Stimulated activated CD8-positive, alpha-beta memory T cell treated with anti-CD3 and anti-CD28 coated beads, Interleukin-7, amount 100 ng/mL, for 48 hours (primary cell): Measurements from ENCODE around the gene AP1S1.
A peak's percentile ranks its signal among the peaks of the same experiment; 100 is the strongest.

Experiments used
- DNase-seq, 2 donors: peaks; one replicate each; pipeline ENCODE4 v3.0.0-alpha.2; 2020; ENCODE audit warnings: low read depth in 1 of 2; ENCODE audit errors: extremely low read depth in 1 of 2

The AP1S1 gene

GRCh38 chr7:101169838-101170551, 15.7 kb downstream of the AP1S1 start:
- DNase-seq, result peak; percentile 53 to 68

DNA sequence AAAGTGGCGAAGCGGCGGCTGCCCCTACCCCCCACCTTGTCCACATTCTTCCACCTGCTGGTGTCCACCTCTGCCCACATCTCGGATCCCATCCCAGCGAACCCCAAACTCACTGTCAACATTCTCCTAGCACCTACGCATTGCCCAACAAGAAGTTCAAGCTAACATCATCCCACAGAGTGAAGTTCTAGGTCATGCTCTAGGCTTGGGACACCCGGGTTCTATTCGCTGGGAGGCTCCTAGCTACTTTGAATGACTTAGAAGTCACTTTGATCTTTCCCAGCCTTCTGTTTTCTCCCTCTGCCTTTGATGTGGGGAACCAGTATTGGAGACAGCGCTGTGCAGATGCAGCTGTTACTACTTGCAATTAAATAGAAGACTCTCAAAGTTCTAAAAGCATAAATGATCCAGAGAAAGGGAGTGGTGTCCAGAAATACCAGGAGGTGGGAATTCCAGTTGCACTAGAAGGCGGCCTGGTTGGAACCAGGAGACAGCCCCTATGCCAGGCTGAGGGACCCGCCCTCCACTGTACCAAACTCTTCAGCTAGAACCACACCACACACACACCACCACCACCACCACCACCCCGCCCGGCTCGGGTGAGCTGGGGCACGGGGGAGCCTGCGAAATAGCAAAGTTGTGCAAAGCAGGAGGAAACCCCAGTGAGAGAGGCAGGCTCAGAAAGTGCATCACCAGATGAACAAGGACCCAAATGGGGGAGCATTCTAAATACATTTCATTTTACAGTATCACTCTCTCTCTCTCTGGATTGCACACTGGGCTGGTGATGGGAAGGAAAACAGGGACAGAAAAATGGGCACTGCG, 16.6 kb downstream of the AP1S1 start:
- DNase-seq, result no peak

DNA sequence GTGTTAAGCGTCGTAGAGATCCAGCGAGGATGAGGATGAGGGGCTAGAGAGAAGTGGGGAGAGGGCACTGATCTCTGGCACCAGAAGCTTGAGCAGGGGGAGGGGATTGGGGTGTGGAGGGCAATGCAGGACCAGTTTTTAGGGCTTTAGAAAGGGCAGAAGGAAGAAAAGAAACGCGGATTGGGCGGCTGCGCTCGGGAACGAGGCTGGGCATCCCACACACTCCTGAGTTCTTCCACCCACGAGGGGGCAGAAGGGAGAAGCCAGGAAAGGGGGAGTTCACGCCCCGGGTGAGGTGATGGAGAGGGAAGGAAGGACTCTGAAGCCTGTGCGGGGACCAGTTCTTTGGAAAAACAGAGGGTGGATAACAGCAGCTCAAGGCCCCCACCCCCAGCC, 17.2 kb downstream of the AP1S1 start:
- DNase-seq, result no peak

GRCh38 chr7:101172005-101172853, 18.0 kb downstream of the AP1S1 start:
- DNase-seq, result no peak

DNA sequence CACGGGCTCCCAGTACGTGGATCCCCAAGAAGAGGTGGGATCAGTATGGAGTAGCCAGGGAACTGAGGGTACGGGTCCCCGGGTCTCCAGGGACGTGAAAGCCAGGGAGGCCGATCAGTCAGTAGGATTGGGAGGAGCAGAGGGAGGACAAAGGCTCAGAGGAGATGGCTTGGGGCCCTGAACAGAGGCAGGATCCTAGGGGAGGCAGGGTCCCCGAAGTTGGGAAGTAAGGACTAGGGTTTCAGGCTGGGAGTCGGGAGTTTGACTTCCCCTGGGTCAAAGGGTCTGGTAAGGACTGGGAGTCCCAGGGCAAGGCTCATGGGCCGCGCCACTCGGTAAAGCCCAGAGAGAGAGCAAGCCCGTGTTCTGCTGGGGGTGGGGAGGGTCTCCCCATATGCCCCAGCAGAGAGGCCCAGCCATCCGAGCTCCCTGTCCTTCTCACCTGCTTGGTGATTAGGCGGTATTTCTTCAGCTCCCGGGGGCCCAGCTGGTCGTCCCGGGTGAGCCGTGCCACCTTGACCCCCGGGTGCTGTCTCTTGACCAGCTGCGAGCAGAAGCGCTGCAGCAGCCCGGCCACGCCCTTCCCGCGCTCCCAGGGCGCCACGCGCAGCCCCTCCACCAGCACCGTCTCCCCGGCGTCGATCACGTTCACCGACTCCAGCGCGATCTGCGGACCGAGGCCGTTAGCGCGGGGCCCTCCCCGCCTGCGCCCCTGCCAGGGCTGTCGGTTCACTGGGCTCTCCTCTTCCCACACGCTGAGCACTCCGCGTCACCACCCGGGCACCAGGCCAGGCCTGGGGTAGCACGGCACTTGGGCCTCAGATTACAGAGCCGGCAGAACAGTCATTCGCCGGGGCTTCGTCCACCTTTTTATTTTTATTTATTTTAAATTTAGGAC, 18.8 kb downstream of the AP1S1 start:
- DNase-seq, result no peak

GRCh38 chr7:101173752-101174244, 19.5 kb downstream of the AP1S1 start:
- peak in 1 of 2 donors; percentile 32 for DNase-seq

GRCh38 chr7:101174322-101174854, 20.1 kb downstream of the AP1S1 start:
- DNase-seq, result no peak

GRCh38 chr7:101175664-101176063, 21.4 kb downstream of the AP1S1 start:
- no peak for DNase-seq

DNA sequence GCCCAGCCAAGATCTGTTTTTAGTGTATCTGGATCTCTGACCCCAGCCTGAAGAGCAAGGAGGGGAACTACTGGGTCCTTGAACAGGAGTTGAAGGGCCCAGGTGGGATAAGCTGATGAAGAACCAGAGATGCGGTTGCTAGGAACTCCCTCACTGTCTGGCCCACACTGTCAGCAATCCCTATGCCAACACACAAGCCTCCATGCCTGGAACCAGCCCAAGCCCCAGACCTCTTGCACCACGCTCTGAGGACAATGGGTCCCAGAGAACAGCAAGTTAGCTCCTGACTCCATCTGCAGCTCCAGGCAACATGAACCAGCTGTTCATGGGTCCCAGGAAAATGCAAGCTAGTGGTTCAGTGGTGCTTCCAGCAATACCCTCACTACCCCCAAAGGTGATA, 23.4 kb downstream of the AP1S1 start:
- no peak for DNase-seq

DNA sequence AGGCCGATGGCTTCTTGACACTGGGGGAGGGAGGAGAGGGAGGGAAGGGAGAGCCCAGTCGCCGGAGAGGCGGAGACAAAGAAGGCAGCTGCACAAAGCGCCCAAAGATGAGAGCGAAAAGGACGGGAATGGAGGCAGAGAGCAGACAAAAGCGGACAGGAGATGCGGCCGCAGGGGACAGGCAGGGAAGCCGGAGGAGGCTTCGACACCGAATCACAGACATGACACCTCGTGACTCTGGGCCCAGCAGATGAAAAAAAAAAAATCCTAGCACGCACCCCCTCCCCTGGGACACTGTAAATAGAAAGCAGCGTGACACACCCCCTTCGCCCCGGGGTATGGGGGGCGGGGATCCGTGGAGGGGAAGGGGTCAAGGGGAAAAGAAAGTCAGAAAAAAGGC, 24.8 kb downstream of the AP1S1 start:
- DNase-seq, result no peak

DNA sequence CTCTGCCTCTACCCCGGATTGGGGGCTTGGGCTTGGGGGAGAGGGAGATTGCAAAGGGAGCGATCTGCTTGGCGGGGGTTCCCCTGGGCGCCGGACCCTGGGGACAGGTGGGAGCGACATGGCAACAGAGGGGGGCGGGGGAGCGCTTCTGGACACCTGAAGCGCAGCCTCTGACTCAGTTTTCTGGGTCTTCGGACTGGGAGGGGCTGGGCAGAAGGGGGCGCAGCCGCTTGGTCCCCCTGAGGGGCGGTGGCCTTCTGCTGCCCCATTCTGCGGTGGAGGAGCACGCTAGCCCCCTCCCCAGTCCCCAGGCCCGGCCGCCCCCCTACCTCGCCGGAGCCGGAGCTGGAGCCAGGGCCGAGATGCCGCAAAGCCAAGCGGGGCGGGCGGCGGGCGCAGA, 25.4 kb downstream of the AP1S1 start:
- DNase-seq, result no peak

- no peak for DNase-seq
Measured at GRCh38 chr7:101180130-101180755, 26.0 kb downstream of the AP1S1 start, which contains the start of gene NAT16. NAT16 (minus strand) TSS chr7:101180293; CDS start chr7:101174807, 5,486 bp downstream.

DNA sequence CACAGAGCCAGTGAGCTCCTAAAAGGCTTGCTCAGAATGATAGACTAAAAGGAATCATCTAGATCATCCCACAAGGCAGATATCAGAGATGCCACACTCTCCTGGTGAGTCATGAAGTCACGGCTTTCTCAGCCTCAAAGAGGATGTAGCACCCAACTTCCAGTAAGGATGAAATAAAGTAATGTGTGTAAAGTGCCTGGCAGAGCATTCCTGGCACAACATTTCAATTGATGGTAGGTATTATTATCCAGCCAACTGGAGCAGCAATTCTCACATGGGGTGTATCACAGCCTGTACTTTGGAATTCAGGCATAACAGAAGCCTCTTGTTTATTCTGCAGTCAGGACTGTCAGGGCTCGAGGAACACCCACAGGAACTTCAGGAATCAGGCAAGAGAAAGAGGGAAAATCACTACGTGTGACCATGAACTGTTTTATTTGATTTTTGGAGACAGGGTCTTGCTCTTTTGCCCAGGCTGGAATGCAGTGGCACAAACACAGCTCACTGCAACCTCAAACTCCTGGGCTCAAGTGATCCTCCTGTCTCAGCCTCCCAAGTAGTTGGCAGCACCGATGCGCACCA, 31.1 kb downstream of the AP1S1 start:
- no peak for DNase-seq

GRCh38 chr7:101186194-101186593, 31.9 kb downstream of the AP1S1 start:
- no peak for DNase-seq

DNA sequence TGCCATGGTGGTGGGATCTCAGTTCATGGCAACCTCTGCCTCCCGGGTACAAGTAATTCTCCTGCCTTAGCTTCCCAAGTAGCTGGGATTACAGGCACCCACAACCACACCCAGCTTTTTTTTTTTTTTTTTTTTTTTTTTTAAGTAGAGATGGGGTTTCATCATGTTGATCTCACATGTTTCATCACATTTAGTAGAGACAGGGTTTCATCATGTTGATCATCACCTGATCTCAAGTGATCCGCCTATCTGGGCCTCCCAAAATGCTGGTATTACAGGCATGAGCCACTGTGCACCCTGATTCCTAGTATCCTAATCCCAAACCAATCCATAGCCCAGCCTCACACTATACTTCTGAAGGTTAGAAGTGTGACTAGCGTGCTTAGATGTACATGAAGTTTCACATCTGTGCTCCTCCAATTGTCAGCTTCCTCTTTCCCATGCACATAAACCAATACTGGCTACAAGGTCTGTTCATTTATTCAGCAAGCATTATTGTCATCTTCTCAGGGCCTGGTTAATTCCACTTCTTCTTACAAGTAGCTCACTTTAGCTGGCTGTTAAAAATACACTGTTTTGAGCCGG, 32.7 kb downstream of the AP1S1 start:
- DNase-seq, result no peak

DNA sequence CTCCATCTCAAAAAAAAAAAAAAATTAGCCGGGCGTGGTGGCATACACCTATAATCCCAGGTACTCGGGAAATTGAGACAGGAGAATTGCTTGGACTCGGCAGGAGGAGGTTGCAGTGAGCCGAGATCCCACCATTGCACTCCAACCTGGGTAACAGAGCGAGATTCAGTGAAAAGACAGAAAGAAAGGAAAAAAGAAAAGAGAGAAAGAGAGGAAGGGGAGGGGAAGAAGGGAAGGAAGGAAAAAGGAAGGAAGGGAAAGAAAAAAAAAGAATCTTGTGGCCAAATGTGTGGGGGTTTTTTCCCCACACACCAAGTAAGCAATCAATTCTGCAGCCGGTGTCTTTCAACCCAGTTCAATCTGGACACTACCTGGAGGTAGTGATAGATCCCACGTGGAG, 34.8 kb downstream of the AP1S1 start:
- DNase-seq, result no peak

- DNase-seq, result no peak
Measured at GRCh38 chr7:101195884-101196283, 41.6 kb downstream of the AP1S1 start.

DNA sequence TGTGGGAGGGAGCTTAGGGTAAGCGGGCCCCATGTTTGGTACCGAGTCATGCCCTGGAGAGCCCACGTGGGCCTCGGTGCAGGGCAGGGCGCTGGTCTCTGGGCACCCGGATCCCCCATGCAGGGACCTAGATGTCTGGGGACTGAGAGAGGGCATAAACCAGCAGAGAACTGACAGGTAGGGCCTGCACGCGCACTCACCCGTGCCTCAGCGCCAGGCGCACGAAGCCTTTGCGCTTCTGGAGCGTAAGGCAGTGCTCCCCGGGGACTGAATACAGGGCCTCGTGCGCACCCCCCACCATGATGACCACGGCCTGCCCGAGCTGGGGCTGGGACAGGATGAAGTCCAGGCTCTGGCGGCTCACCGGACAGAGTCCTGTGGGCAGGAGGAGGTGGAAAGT, 43.7 kb downstream of the AP1S1 start:
- no peak for DNase-seq

GRCh38 chr7:101198476-101198875, 44.2 kb downstream of the AP1S1 start:
- DNase-seq, result no peak
